Activated CD8-positive, alpha-beta T cell treated with anti-CD3 and anti-CD28 coated beads for 36 hours (primary cell): ENCODE results near the gene ATP8A1. TPM values are rescaled to one million over a fixed set of nuclear protein-coding genes. Genes with fewer than 3 reads are reported as not detected.
"Not testable (repeated sequence)": the region's sequence is repeated elsewhere in the genome, so short reads cannot be mapped to it uniquely, and the experiment has no call there.

Experiments
- ATAC-seq: fragments of 200-7000 bp; cut with Tn5 transposase; one replicate; pipeline ENCODE4 v1.10.0; 2021; ENCODE audit warnings: mild to moderate bottlenecking, moderate library complexity
- CTCF ChIA-PET: fragments of 350-600 bp; sonication (Branson Sonifier 250); formaldehyde crosslinking; loops from one replicate; lab custom pipeline; 2021; ENCODE audit warnings: antibody characterized with exemption; lab: Charles Lee
- POLR2A ChIA-PET: fragments of 350-600 bp; sonication (Branson Sonifier 250); formaldehyde crosslinking; loops from one replicate; lab custom pipeline; 2021; ENCODE audit warnings: antibody characterized with exemption; lab: Charles Lee
- DNase-seq: peaks from one replicate; pipeline ENCODE4 v3.0.0-alpha.2; 2020
- H3K27ac Mint-ChIP-seq: one replicate; pipeline ENCODE4 v1.8.0; 2021; ENCODE audit warnings: mild to moderate bottlenecking, mixed read lengths
- H3K27me3 Mint-ChIP-seq: one replicate; pipeline ENCODE4 v1.8.0; 2021; ENCODE audit warnings: mixed read lengths
- H3K36me3 Mint-ChIP-seq: one replicate; pipeline ENCODE4 v1.8.0; 2021; ENCODE audit warnings: low read depth, mixed read lengths
- H3K4me1 Mint-ChIP-seq: one replicate; pipeline ENCODE4 v1.8.0; 2021; ENCODE audit warnings: low read depth, mixed read lengths
- H3K4me3 Mint-ChIP-seq: one replicate; pipeline ENCODE4 v1.8.0; 2021; ENCODE audit warnings: mild to moderate bottlenecking, moderate library complexity, mixed read lengths
- H3K9me3 Mint-ChIP-seq: one replicate; pipeline ENCODE4 v1.8.0; 2021; ENCODE audit warnings: mixed read lengths
- intact Hi-C: fragments of 100-400 bp; cut with micrococcal nuclease; formaldehyde crosslinking; loops from one replicate; pipeline ENCODE4 v1.10.0; 2022
- total RNA-seq, 2 experiments: library from RNA; stranded (reverse); gene quantifications; one replicate each; pipeline ENCODE4 v1.2.3, GENCODE V29; 2021
- TF ChIP-seq, protein P1 (sequence below): fragments of 200-600 bp; IDR thresholded peaks from one replicate; pipeline ENCODE4 v1.8.0; 2022; ENCODE audit warnings: antibody characterized with exemption, mild to moderate bottlenecking

Gene ATP8A1
- total RNA-seq, 2 experiments from 2014 or later: 28.1 to 30.7 TPM

DNA sequence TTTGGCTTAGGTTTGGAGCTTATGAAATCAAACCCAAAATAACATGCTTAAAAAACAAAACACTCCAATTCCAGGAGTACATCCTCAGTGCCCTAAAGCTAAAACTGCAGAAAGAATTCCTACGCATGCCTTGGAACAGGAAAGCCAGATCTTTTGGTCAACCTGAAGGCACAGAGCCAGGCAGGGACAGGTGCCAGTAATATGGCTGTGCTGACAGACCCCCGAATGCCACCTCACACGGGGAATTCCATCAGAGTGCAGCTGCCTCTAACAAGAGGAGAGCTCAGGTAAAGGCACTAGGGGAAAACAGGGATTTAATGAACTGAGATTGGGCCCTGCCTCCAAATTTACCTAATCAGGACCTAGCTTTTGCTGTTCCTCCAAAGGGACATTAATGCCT is 182.5 kb downstream of the ATP8A1 start:
- no peak overlapping the region for H3K27ac Mint-ChIP-seq
- H3K4me1 Mint-ChIP-seq: no peaks in the 10 kb centered on the region
- intact Hi-C loops: no loop called here
- no peaks in the 10 kb centered on the region for H3K27me3 Mint-ChIP-seq
- H3K36me3 Mint-ChIP-seq: peaks cover 7% of the 10 kb centered on the region
- TF ChIP-seq, protein P1, sequence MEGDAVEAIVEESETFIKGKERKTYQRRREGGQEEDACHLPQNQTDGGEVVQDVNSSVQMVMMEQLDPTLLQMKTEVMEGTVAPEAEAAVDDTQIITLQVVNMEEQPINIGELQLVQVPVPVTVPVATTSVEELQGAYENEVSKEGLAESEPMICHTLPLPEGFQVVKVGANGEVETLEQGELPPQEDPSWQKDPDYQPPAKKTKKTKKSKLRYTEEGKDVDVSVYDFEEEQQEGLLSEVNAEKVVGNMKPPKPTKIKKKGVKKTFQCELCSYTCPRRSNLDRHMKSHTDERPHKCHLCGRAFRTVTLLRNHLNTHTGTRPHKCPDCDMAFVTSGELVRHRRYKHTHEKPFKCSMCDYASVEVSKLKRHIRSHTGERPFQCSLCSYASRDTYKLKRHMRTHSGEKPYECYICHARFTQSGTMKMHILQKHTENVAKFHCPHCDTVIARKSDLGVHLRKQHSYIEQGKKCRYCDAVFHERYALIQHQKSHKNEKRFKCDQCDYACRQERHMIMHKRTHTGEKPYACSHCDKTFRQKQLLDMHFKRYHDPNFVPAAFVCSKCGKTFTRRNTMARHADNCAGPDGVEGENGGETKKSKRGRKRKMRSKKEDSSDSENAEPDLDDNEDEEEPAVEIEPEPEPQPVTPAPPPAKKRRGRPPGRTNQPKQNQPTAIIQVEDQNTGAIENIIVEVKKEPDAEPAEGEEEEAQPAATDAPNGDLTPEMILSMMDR: no peak
- no peaks in the 10 kb centered on the region for H3K9me3 Mint-ChIP-seq
- ChIA-PET CTCF (interaction anchor here (1.5 kb wide), 1 partner anchor 45 kb away, joined by 4 read pairs; no protein-coding TSS in a partner anchor), POLR2A (no interaction called here)
- ATAC-seq (no peak), DNase-seq (no peak)
- no peak overlapping the region for H3K4me3 Mint-ChIP-seq

DNA sequence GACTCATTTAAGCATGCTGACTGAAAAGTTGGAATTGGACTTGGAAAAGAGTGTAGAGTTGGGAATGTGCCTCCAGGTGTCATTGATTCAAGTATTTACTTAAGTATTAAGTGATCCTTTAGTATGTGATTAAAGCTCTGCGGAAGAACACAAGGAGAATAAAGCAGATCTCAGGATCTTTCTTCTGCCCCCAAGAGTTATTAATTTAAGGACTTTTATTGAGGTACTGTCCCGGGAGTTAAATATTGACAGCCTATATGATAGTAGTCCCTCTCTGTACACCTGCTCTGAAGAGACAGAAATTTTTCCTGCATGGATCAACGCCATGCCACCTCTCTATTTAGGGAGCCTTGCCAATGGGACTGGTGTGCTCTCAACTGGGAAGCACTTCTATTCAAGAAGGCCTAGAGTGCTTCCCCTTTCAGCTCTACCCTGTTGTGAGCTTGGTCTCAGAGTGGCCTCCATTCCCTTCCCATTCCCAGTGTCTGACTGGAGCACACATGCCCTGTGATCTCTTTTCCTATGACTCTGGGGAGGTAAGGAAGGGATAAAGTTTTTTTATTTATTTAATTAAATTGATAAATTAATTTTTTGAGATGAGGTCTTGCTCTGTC is 183.7 kb downstream of the ATP8A1 start:
- intact Hi-C loops: no loop called here
- H3K27ac Mint-ChIP-seq: no peak overlapping the region

DNA sequence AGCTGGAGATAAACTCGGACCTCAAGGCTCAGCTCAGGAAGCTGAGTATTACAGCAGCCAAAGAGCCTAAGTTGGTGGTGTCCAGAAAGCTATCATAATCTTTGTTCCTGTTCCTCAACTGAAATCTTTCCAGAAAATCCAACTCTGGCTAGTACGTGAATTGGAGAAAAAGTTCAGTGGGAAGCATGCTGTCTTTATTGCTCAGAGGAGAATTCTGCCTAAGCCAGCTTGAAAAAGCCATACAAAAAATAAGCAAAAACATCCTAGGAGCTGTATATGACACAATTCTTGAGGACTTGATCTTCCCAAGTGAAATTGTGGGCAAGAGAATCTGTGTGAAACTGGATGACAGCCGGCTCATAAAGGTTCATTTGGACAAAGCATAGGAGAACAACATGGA is 185.0 kb downstream of the ATP8A1 start:
- DNase-seq: no peak
- intact Hi-C loops: no loop called here
- peaks cover 16% of the 10 kb centered on the region for H3K36me3 Mint-ChIP-seq
- POLR2A ChIA-PET: no interaction called here
- no peaks in the 10 kb centered on the region for H3K9me3 Mint-ChIP-seq
- TF ChIP-seq, protein P1: no peak
- H3K27me3 Mint-ChIP-seq: no peaks in the 10 kb centered on the region
- CTCF ChIA-PET: no interaction called here
- H3K4me1 Mint-ChIP-seq: no peaks in the 10 kb centered on the region
- no peak overlapping the region for H3K27ac Mint-ChIP-seq
- no peak overlapping the region for H3K4me3 Mint-ChIP-seq
- no peak for ATAC-seq

More for the DNA sequence above, 183.7 kb downstream of the ATP8A1 start:
- POLR2A ChIA-PET: no interaction called here
- no peaks in the 10 kb centered on the region for H3K27me3 Mint-ChIP-seq
- no peaks in the 10 kb centered on the region for H3K9me3 Mint-ChIP-seq
- no peak for ATAC-seq
- TF ChIP-seq, protein P1: no peak
- CTCF ChIA-PET: no interaction called here
- no peaks in the 10 kb centered on the region for H3K4me1 Mint-ChIP-seq
- peaks cover 8% of the 10 kb centered on the region for H3K36me3 Mint-ChIP-seq
- DNase-seq: no peak
- no peak overlapping the region for H3K4me3 Mint-ChIP-seq

DNA sequence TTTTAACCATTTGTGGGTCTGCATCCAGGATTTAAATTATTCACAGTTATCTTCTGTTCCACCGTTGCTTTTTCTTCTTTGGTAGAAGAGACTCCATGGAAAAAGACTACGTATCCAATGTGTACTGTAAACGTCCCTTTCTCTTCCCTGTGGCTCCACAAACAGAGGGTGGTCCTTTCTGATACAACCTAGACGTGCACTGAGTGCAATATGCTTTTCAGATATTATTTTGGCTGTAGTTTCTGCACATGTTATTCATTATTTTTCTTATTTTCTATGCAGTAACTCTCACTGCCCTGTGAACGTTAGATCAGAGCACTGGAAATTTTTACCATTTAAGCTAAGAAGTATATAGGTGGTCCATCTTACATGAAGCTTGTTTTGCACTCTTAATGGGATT is 186.9 kb downstream of the ATP8A1 start:
- Mint-ChIP-seq H3K36me3 (peaks cover 19% of the 10 kb centered on the region), H3K27me3 (no peaks in the 10 kb centered on the region), H3K4me3 (no peak overlapping the region), H3K27ac (no peak overlapping the region), H3K4me1 (no peaks in the 10 kb centered on the region), H3K9me3 (no peaks in the 10 kb centered on the region)
- DNase-seq: no peak
- TF ChIP-seq, protein P1: no peak
- intact Hi-C loops: no loop called here
- no peak for ATAC-seq
- ChIA-PET CTCF (no interaction called here), POLR2A (no interaction called here)

DNA sequence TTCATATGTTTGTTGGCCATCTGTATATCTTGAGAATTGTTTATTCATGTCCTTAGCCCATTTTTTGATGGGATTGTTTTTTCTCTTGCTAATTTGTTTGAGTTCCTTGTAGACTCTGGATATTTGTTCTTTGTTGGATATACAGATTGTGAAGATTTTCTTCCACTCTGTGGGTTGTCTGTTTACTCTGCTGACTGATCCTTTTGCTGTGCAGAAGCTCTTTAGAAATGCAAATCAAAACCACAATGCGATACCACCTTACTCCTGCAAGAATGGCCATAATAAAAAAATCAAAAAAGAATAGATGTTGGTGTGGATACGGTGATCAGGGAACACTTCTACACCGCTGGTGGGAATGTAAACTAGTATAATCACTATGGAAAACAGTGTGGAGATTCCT is 189.1 kb downstream of the ATP8A1 start:
- ATAC-seq, H3K4me1 Mint-ChIP-seq, H3K27ac Mint-ChIP-seq, H3K4me3 Mint-ChIP-seq, H3K27me3 Mint-ChIP-seq, H3K9me3 Mint-ChIP-seq, intact Hi-C loops, POLR2A ChIA-PET, DNase-seq: not testable (repeated sequence)
- CTCF ChIA-PET: interaction anchor here (0.5 to 2.0 kb wide), 2 partner anchors 17 to 52 kb away, joined by 3 to 6 read pairs; no protein-coding TSS in a partner anchor
- H3K36me3 Mint-ChIP-seq: peaks cover 24% of the 10 kb centered on the region
